ENCODE results near the gene TMEM259.

GRCh38 chr19:990119-990571 lies 30.8 kb downstream of the TMEM259 start:
- no peak for TF ChIP-seq CTCF (IDR thresholded peaks at IDR 0.05; ENCODE audit: extremely low read depth in 1 of 2, insufficient read depth in 1 of 2, low read depth in 1 of 2, low read length in 2 of 2)
- no peak for TF ChIP-seq EZH2 (IDR thresholded peaks at IDR 0.05; ENCODE audit: borderline replicate concordance, low read depth, low read length, severe bottlenecking)
